Hypothalamus (tissue), 51 donors: ENCODE measurements around the gene CCDC138.

Experiments
- DNase-seq, 51 donors: peaks; one replicate each; lab custom pipeline; 2025; lab: John Stamatoyannopoulos, UW

CCDC138 gene

DNA sequence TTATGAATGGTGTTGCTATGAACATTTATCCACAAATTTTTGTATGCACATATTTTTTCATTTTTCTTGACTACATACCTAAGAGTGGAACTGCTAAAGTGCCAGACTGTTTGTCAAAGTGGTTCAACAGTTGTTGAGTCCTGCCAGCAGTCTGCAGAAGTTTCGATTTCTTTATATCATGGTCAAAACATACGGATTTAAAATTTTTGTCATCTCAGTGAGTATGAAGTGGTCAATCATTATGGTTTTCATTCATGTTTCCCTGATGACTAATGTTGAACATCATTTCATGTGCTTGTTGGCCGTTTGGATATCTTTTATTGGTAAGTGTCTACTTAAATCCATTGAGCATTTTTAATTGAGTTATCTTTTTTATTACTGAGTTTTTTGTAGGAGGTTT, 39.2 kb downstream of the CCDC138 start:
- no peak for DNase-seq

DNA sequence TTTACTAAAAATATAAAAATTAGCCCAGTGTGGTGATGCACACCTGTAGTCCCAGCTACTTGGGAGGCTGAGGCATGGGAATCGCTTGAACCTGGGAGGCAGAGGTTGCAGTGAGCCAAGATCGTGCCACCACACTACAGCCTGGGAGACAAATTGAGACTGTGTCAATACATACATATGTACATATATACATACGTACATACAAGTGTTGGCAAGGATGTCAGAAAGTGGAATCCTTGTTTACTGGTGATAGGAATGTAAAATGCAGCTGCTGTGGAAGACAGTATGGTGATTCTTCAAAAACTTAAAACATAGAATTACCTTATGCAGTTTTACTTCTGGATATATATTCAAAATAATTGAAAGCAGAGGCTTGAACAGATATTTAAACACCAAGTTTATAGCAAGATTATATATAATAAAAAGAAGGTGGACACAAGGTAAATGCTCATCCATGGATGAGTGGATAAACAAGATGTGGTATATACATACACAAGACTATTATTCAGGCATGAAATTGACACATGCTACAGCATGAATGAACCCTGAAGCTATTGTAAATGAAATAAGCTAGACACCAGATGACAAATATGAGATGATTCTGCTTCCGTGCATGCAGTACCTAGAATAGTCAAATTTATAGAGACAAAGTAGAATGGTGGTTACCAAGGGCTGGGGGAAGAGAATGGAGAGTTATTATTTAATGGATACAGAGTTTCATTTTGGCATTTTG, 43.2 kb downstream of the CCDC138 start:
- DNase-seq: no peak

DNA sequence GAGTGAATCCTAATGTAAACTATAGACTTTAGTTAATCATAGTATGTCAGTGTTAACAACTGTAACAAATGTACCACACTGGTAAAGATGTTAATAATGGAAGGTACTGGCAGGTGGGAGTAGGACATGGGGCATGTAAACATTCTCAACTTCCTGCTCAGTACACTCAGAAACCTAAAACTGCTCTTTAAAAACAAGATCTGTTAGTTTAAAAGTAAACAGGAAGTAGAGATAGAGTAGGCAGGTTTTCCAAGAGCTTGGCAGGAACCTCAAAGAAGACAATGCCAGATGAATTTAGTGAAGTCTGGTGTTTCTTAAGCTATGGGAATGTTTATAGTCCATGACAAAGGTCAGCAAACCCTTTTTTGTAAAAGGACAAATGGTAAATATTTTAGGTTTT, 46.6 kb downstream of the CCDC138 start:
- DNase-seq: no peak

GRCh38 chr2:108834620-108835019, 48.0 kb downstream of the CCDC138 start:
- DNase-seq: no peak

- no peak for DNase-seq
These were observed 48.5 kb downstream of the CCDC138 start for GRCh38 chr2:108835040-108835439.

DNA sequence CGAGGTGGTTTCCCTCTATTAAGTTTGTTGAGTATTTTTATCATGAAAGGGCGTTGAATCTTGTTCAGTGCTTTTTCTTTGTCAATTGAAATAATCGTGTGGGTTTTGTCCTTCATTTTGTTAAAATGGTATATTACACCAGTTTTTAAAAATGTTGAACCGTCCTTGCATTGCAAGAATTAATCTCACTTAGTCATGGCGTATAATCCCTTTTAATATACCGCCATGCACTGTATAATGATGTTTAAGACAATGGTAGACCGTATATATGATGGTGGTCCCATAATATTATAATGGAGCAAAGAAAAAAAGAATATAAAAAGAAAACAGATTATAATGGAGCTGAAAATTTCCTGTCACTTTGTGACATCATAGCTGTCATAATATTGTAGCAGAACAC, 50.6 kb downstream of the CCDC138 start:
- DNase-seq: no peak

- DNase-seq: no peak
These were observed 54.9 kb downstream of the CCDC138 start for GRCh38 chr2:108841506-108841905.

DNA sequence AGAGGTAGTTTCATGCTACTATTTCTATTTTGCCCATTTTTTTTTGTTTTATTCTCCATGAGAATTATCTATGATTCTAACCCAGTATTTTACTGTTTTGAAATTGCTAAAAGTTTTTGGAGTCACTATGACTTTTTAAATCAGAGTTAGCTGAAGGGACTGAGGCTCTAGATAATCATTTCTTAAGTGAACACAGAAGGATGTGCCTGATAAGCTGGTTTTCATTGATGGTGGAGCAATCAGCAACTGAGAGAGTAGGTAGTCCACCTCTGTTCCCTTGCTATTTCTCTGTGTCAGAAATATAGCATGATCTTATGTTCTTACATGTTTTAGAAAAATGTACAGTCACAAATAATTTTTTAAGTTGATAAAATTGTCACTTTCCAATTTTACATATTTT, 59.4 kb downstream of the CCDC138 start:
- DNase-seq: no peak

DNA sequence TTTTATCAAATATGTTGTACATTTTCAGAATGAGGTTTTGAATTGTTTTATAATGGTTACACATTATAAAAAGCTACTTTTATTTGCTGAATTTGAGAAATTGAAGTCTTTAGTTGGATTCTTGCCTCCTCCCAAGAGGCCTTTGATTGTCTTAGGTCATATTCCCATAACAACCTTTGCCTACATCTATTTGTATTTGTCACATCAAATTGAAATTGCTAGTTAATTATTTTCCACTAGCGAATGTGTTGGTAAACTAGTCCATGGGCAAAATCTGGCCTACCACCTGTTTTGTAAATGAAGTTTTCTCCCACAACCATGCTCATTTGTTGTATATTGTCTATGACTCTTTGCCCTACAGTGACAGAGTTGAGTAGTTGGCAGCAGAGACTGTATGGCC, 60.4 kb downstream of the CCDC138 start:
- DNase-seq: no peak

- DNase-seq: no peak
These were observed 65.8 kb downstream of the CCDC138 start for GRCh38 chr2:108852375-108852774.

DNA sequence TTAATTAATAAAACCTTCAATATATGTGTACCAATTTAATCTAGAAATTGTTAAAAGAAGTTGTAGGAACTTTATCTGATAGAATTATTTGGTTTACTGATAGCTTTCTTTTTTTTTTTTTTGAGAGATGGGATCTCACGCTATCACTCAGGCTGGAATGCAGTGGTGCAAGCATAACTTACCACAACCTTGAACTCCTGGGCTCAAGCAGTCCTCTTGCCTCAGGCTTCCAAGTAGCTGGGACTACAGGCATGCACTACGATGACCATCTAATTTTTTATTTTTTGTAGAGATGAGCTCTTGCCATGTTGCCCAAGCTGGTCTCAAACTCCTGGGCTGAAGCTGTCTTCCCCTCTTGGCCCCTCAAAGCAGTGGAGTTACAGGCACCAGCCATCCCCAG, 66.8 kb downstream of the CCDC138 start:
- no peak for DNase-seq

DNA sequence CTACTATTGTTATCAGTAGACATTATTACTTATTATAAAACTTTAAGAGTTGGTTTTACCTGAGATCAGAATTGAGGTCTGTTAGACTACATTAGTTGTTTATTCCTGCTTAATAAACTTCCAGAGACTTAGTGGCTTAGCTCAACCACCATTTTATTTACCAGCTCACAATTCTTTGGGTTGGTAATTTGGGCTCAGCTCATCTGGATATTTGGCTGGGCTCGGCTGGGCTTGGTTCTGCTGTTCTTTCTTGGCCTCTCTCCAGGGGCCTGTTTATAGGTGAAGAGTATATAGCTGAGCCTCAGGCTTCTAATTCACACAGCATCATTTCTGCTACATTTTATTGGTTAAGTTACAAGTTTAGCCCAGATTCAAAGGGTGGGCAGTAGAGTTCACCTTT, 67.9 kb downstream of the CCDC138 start:
- DNase-seq: no peak

DNA sequence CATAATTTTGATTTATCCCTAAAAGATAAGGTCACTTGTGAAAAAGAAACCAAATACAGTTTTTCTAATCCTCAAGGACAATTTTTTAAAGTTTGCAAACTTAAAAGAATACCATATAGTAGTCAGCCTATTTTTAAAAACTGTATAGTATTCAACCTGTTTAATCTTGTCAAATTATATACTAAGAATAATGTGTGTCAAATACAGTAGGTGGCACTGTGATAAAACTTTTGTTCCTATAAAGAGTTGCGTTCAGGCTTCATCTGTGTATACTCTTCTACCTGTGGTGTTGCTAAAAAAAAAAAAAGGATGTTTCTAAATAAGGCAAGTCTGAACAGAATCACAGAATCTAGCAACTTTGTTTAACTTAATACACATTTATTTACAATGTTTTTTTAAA, 68.6 kb downstream of the CCDC138 start:
- DNase-seq: peak in 1 of 51 donors; percentile 0

DNA sequence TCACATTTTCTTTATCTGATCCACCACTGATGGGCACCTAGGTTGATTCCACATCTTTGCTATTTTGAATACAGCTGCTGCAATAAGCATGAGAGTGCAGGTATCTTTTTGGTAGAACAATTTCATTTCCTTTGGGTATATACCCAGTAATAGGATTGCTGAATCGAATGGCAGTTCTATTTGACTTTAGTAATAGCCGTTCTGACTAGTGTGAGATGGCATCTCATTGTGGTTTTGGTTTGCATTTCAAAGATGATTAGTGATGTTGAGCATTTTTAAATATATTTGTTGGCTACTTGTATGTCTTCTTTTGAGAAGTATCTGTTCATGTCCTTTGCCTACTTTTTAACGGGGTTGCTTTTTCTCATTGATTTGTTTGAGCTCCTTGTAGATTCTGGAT, 72.3 kb downstream of the CCDC138 start:
- DNase-seq: no peak

DNA sequence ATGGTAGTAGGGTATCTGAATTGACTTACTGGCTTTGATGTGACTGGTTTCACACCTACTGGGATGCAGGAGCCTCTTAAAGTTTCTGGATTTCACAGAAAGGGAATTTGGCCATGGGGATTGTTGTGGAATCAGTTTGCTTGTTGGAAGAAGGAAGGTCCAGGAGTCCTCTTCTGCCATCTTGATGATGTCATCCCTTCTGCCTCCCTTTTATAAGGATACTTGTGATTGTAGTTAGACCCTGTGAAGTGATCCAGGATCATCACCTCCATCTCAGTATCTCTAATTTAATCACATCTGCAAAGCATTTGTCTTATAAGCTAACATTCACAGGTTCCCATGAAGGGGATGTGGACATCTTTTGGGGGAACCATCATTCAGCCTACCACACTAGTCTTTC, 79.5 kb downstream of the CCDC138 start:
- no peak for DNase-seq

- DNase-seq: no peak
These were observed 82.3 kb downstream of the CCDC138 start for GRCh38 chr2:108868911-108869310.

- no peak for DNase-seq
These were observed 83.0 kb downstream of the CCDC138 start for GRCh38 chr2:108869542-108869941.

DNA sequence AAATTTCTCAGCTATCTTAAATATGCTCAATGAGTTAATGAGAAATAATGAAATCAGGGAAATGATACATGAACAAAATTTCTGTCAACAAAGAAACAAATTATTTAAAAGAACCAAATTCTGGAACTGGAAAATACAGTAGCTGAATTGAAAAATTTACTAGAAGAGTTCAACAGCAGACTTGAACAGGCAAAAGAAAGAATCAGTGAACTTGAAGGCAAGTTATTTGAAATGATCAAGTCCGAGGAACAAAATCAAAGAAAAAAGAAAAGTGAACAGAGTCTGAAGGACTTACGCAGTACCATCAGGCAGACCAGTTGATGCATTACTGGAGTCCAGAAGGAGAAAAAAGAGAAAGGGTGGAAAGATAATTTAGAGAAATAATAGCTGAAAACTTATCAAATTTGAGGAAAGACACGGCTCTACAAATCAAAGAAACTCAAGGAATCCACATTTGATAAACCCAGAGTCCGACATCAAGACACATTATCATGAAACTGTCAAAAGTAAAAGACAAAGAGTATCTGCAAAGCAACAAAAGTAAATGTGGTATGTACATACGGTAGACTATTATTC, 83.6 kb downstream of the CCDC138 start:
- DNase-seq: no peak

- DNase-seq: no peak
These were observed 90.9 kb downstream of the CCDC138 start for GRCh38 chr2:108877506-108877905.

DNA sequence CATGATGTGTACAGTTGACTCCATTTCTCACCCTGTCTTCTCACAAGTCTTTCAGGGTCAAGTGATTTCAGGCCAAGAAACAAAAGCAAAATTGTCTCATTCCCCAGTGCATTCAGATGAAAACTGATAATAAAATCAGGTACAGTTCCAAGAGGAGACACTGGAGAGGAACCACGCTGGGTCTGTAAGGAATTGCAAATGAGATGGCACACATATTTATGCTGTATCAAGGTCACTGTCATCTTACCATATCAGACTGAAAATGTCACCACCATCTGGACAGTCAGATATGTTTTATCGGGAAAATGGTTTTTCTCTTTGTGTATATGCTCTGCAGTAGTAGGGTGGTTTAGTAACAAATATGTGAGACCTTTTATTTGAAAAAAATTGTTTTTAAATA, 91.7 kb downstream of the CCDC138 start:
- DNase-seq: no peak

- DNase-seq: no peak
These were observed 98.0 kb downstream of the CCDC138 start for GRCh38 chr2:108884619-108885018.

DNA sequence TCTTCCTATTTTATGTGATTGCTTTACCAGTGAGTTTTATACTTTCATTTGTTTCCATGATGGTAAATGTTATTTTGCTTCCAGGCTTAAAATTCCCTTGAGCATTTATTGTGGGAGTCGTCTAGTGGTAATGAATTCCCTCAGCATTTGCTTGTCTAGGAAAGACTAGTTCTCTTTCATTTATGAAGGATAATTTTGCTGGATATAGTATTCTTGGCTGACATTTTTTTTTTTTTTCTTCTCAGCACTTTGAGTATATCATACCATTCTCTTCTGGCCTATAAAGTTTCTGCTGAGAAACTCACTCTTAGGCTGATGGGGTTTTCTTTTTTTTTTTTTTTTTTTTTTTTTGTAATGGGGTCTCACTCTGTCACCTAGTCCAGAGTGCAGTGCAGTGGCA, 103.3 kb downstream of the CCDC138 start:
- no peak for DNase-seq

GRCh38 chr2:108893277-108893676, 106.7 kb downstream of the CCDC138 start:
- DNase-seq: no peak
